Neural cell (in vitro differentiated cells): ENCODE measurements around the gene ADIPOQ. TPM values are rescaled to one million over a fixed set of nuclear protein-coding genes. Genes with fewer than 3 reads are reported as not detected.
"Not testable (repeated sequence)": the region's sequence is repeated elsewhere in the genome, so short reads cannot be mapped to it uniquely, and the experiment has no call there.

ENCODE experiments used
- H2AFZ ChIP-seq: fragments of 200-600, 300-800 bp; sonication (generic), shearing (Covaris generic); 2 replicates; pipeline ENCODE4 v1.6.0; 2014; ENCODE audit warnings: low read depth, mild to moderate bottlenecking, antibody characterized with exemption, low read length, moderate library complexity
- H3F3A ChIP-seq: fragments of 200-600 bp; shearing (Covaris generic); 2 replicates; pipeline ENCODE4 v1.6.1; 2016; ENCODE audit warnings: mild to moderate bottlenecking, moderate library complexity, mixed read lengths, antibody characterized with exemption, low read length; ENCODE audit not compliant: insufficient read depth, poor library complexity, severe bottlenecking
- H3K27ac ChIP-seq: fragments of 200-600, 300-800 bp; sonication (generic), shearing (Covaris generic); 2 replicates; pipeline ENCODE4 v1.5.1; 2014; ENCODE audit warnings: mild to moderate bottlenecking, low read length, moderate library complexity
- H3K27me3 ChIP-seq: fragments of 300-800, 200-600 bp; sonication (generic), shearing (Covaris generic); 2 replicates; pipeline ENCODE4 v1.6.0; 2014; ENCODE audit warnings: mild to moderate bottlenecking, low read depth, low read length, moderate library complexity; ENCODE audit not compliant: insufficient read depth
- H3K36me3 ChIP-seq: fragments of 300-800, 200-600 bp; sonication (generic), shearing (Covaris generic); 2 replicates; pipeline ENCODE4 v1.5.1; 2014; ENCODE audit warnings: mild to moderate bottlenecking, antibody characterized with exemption, low read length, moderate library complexity; ENCODE audit not compliant: insufficient read depth
- H3K4me2 ChIP-seq: fragments of 300-800, 200-600 bp; sonication (generic), shearing (Covaris generic); 2 replicates; pipeline ENCODE4 v1.6.0; 2014; ENCODE audit warnings: mild to moderate bottlenecking, low read length
- H3K4me3 ChIP-seq: fragments of 300-800, 200-600 bp; sonication (generic), shearing (Covaris generic); 2 replicates; pipeline ENCODE4 v1.5.1; 2014; ENCODE audit warnings: mild to moderate bottlenecking, low read length, moderate library complexity
- H3K79me2 ChIP-seq: fragments of 200-600 bp; shearing (Covaris generic); replicated peaks from 2 replicates; pipeline ENCODE4 v1.6.0; 2014; ENCODE audit warnings: mild to moderate bottlenecking, low read length, moderate library complexity; ENCODE audit not compliant: insufficient read depth
- H3K9ac ChIP-seq: fragments of 300-800, 200-600 bp; sonication (generic), shearing (Covaris generic); 2 replicates; pipeline ENCODE4 v1.6.1; 2016; ENCODE audit warnings: mild to moderate bottlenecking, low read length, mixed read lengths
- H3K9me2 ChIP-seq: fragments of 200-600 bp; shearing (Covaris generic); 2 replicates; pipeline ENCODE4 v1.6.1; 2016; ENCODE audit warnings: mild to moderate bottlenecking, low read length, mixed read lengths; ENCODE audit not compliant: insufficient read depth
- H3K9me3 ChIP-seq: fragments of 200-600, 300-800 bp; sonication (generic), shearing (Covaris generic); 2 replicates; pipeline ENCODE4 v1.6.1; 2016; ENCODE audit warnings: mild to moderate bottlenecking, mixed run types, low read length, moderate library complexity, mixed read lengths
- H4K20me1 ChIP-seq: fragments of 200-600 bp; shearing (Covaris generic); 2 replicates; pipeline ENCODE4 v1.6.1; 2016; ENCODE audit warnings: mild to moderate bottlenecking, mixed run types; ENCODE audit not compliant: insufficient read depth
- EP300 ChIP-seq: fragments of 450-650 bp; conservative IDR thresholded peaks from 2 replicates; pipeline ENCODE4 v1.6.1; 2014; ENCODE audit warnings: antibody characterized with exemption, mild to moderate bottlenecking, moderate library complexity; ENCODE audit not compliant: poor library complexity, severe bottlenecking
- EZH2 ChIP-seq: fragments of 200-600, 300-800 bp; shearing (Covaris generic), sonication (generic); IDR thresholded peaks from 2 replicates; pipeline ENCODE4 v1.6.1; 2014; ENCODE audit warnings: antibody characterized with exemption, low read length, borderline replicate concordance, mild to moderate bottlenecking; ENCODE audit not compliant: insufficient read depth, poor library complexity, severe bottlenecking
- MXI1 ChIP-seq: fragments of 450-650 bp; conservative IDR thresholded peaks from 2 replicates; pipeline ENCODE4 v1.6.1; 2014; ENCODE audit warnings: antibody characterized with exemption, mild to moderate bottlenecking; ENCODE audit not compliant: poor library complexity, severe bottlenecking
- POLR2AphosphoS5 ChIP-seq: IDR thresholded peaks from 2 replicates; pipeline ENCODE4 v1.6.1; 2012
- RAD21 ChIP-seq: fragments of 450-650 bp; conservative IDR thresholded peaks from 2 replicates; pipeline ENCODE4 v1.6.1; 2014; ENCODE audit warnings: antibody characterized with exemption, mild to moderate bottlenecking, moderate library complexity
- SMC3 ChIP-seq: fragments of 450-650 bp; conservative IDR thresholded peaks from 2 replicates; pipeline ENCODE4 v1.6.1; 2014; ENCODE audit warnings: antibody characterized with exemption, mild to moderate bottlenecking, moderate library complexity; ENCODE audit not compliant: poor library complexity
- TAF1 ChIP-seq: IDR thresholded peaks from 2 replicates; pipeline ENCODE4 v1.6.1; 2012; ENCODE audit warnings: low read depth
- polyA plus RNA-seq: library from polyadenylated mRNA; depleted of rRNA; stranded (reverse); fragments of >200 nt; gene quantifications from 2 replicates; pipeline ENCODE4 v1.2.3, GENCODE V29; 2014
- TF ChIP-seq, protein P1 (sequence below): fragments of 450-650 bp; IDR thresholded peaks from 2 replicates; pipeline ENCODE4 v1.5.1; 2014; ENCODE audit warnings: antibody characterized with exemption, mild to moderate bottlenecking, moderate library complexity; ENCODE audit not compliant: poor library complexity, severe bottlenecking
- TF ChIP-seq, protein P2 (sequence below): IDR thresholded peaks from 2 replicates; pipeline ENCODE4 v1.6.1; 2012; ENCODE audit warnings: borderline replicate concordance

Gene ADIPOQ
- polyA plus RNA-seq, 1 donor from 2014 or later = not detected

DNA sequence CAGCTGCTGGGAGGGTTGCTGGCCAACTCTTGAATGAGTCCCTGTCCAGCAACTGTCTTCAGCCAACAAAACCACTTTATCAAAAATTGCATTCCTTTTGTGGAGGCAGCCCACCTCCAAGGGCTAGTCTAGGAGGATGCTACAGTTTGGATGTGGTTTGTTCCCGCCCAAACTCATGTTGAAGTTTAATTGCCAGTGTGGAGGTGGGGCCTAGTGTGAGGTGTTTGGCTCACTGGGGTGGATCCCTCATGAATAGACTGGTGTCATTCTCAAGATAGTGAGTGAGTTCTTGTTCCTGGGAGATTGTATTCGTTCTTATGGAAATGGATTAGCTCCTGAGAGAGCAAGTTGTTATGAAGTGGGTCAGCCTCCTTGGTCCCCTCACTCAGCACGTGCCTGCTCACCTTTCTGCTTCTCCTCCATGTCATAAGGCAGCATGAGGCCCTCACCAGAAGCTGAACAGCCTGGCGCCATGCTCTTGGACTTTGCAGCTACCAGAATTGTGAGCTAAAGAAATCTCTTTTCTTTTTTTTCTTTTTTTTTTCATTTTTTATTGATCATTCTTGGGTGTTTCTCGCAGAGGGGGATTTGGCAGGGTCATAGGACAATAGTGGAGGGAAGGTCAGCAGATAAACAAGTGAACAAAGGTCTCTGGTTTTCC lies 32.0 kb upstream of the ADIPOQ start:
- Histone ChIP-seq H4K20me1 (no peaks in the 10 kb centered on the region), H3K36me3 (no peaks in the 10 kb centered on the region), H3F3A (no peaks in the 10 kb centered on the region), H3K4me2 (no peak overlapping the region), H3K9me3 (no peaks in the 10 kb centered on the region), H3K79me2 (peaks cover 6% of the 10 kb centered on the region), H3K9ac (no peak overlapping the region), H3K9me2 (no peaks in the 10 kb centered on the region), H3K27ac (no peak overlapping the region), H3K27me3 (no peaks in the 10 kb centered on the region), H2AFZ (no peak overlapping the region), H3K4me3 (no peak overlapping the region)
- TF ChIP-seq POLR2AphosphoS5 = no peak
- TF ChIP-seq SMC3 = no peak
- TF ChIP-seq EP300 = no peak
- TF ChIP-seq MXI1 = no peak
- no peak for TF ChIP-seq TAF1
- TF ChIP-seq, protein P1, sequence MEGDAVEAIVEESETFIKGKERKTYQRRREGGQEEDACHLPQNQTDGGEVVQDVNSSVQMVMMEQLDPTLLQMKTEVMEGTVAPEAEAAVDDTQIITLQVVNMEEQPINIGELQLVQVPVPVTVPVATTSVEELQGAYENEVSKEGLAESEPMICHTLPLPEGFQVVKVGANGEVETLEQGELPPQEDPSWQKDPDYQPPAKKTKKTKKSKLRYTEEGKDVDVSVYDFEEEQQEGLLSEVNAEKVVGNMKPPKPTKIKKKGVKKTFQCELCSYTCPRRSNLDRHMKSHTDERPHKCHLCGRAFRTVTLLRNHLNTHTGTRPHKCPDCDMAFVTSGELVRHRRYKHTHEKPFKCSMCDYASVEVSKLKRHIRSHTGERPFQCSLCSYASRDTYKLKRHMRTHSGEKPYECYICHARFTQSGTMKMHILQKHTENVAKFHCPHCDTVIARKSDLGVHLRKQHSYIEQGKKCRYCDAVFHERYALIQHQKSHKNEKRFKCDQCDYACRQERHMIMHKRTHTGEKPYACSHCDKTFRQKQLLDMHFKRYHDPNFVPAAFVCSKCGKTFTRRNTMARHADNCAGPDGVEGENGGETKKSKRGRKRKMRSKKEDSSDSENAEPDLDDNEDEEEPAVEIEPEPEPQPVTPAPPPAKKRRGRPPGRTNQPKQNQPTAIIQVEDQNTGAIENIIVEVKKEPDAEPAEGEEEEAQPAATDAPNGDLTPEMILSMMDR = no peak

DNA sequence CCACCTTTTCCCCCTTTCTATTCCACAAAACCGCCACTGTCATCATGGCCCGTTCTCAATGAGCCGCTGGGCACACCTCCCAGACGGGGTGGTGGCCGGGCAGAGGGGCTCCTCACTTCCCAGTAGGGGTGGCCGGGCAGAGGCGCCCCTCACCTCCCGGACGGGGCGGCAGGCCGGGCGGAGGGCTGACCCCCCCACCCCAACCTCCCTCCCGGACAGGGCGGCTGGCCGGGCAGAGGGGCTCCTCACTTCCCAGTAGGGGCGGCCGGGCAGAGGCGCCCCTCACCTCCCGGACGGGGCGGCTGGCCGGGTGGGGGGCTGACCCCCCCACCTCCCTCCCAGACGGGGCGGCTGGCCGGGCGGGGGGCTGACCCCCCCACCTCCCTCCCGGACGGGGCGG lies 31.2 kb upstream of the ADIPOQ start:
- not testable (repeated sequence) for H3K9me2 ChIP-seq, H3K27me3 ChIP-seq, H3K4me2 ChIP-seq, H3K4me3 ChIP-seq, H4K20me1 ChIP-seq, H3K9me3 ChIP-seq, H3K36me3 ChIP-seq, H3K79me2 ChIP-seq, H3K9ac ChIP-seq, H2AFZ ChIP-seq, H3K27ac ChIP-seq, H3F3A ChIP-seq

DNA sequence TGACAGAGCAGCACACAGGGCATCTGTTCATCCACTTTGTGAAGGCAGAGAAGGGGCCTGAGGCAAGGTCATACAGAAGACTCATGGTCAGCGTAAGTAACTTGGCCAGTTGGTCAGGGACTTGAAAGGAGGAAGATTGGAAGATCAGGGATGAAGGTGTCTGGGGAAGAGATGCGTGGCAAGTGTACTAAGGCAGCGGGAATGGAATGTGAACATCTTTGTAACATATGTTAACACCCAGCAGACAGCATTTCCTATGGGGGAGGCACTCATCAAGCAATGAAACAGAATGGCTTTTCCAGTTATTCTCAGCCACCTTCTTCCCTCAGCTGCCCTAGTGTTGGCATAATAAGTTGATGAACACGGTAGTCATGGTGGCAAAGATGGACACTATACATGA lies 28.4 kb upstream of the ADIPOQ start:
- no peak overlapping the region for H3K4me2 ChIP-seq
- TF ChIP-seq MXI1 (no peak), EP300 (no peak), EZH2 (no peak), SMC3 (no peak), RAD21 (no peak), TAF1 (no peak), POLR2AphosphoS5 (no peak)
- TF ChIP-seq, protein P1 = no peak
- TF ChIP-seq, protein P2, sequence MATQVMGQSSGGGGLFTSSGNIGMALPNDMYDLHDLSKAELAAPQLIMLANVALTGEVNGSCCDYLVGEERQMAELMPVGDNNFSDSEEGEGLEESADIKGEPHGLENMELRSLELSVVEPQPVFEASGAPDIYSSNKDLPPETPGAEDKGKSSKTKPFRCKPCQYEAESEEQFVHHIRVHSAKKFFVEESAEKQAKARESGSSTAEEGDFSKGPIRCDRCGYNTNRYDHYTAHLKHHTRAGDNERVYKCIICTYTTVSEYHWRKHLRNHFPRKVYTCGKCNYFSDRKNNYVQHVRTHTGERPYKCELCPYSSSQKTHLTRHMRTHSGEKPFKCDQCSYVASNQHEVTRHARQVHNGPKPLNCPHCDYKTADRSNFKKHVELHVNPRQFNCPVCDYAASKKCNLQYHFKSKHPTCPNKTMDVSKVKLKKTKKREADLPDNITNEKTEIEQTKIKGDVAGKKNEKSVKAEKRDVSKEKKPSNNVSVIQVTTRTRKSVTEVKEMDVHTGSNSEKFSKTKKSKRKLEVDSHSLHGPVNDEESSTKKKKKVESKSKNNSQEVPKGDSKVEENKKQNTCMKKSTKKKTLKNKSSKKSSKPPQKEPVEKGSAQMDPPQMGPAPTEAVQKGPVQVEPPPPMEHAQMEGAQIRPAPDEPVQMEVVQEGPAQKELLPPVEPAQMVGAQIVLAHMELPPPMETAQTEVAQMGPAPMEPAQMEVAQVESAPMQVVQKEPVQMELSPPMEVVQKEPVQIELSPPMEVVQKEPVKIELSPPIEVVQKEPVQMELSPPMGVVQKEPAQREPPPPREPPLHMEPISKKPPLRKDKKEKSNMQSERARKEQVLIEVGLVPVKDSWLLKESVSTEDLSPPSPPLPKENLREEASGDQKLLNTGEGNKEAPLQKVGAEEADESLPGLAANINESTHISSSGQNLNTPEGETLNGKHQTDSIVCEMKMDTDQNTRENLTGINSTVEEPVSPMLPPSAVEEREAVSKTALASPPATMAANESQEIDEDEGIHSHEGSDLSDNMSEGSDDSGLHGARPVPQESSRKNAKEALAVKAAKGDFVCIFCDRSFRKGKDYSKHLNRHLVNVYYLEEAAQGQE = no peak

More for the DNA sequence above, 28.4 kb upstream of the ADIPOQ start:
- Histone ChIP-seq H3F3A (no peaks in the 10 kb centered on the region), H3K79me2 (no peaks in the 10 kb centered on the region), H3K27me3 (no peaks in the 10 kb centered on the region), H3K36me3 (no peaks in the 10 kb centered on the region), H3K9ac (no peak overlapping the region), H3K27ac (no peak overlapping the region), H3K9me2 (no peaks in the 10 kb centered on the region), H3K4me3 (no peak overlapping the region), H3K9me3 (no peaks in the 10 kb centered on the region), H4K20me1 (no peaks in the 10 kb centered on the region), H2AFZ (no peak overlapping the region)
